AG09309 (cell line): ENCODE data around the gene MCCC1.

Experiments used
- DNase-seq: peaks from one replicate; pipeline ENCODE4 v3.0.0-alpha.2; 2010; ENCODE audit warnings: low read depth
- H3K4me3 ChIP-seq: 2 replicates; pipeline ENCODE4 v1.5.1; 2011; ENCODE audit warnings: mild to moderate bottlenecking, low read depth, low read length, moderate library complexity; ENCODE audit not compliant: control insufficient read depth
- CTCF ChIP-seq: IDR thresholded peaks from 2 replicates; pipeline ENCODE4 v1.5.1; 2011; ENCODE audit warnings: mild to moderate bottlenecking, low read depth, low read length, inconsistent platforms; ENCODE audit not compliant: insufficient read depth, control insufficient read depth; ENCODE audit errors: missing control alignments

The MCCC1 gene

DNA sequence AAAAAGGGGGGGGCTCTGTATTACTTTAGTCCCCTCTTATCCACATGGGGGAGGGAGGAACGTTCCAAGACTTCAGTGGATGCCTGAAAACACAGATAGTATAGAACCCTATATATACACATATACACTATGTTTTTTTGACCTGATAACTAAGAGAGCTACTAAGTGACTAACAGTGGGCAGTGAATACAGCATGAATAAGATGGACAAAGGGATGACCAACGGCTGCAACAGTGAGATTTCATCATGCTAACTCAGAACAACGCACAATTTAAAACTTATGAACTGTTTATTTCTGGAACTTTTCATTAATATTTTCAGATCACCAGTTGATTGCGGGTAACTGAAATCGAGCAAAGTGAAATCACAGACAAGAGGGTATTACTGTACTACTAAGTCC is 126.2 kb downstream of the MCCC1 start:
- TF ChIP-seq CTCF: no peak
- no peak overlapping the region for H3K4me3 ChIP-seq
- DNase-seq: no peak

DNA sequence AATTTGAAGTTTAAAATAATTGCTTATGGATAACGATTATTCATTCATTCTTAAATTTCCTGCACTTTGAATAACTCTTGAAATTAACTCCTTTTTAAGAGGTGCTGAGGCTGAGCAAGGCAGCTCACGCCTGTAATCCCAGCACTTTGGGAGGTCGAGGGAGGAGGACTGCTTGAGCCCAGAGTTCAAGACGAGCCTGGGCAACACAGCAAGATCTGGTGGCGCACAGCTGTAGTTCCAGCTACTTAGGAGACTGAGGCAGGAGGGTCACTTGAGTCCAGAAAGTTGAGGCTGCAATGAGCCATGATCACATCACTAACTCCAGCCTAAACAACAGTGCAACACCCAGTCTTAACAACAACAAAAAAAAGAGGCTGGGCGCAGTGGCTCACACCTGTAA is 126.9 kb downstream of the MCCC1 start:
- no peak for TF ChIP-seq CTCF
- DNase-seq: no peak
- H3K4me3 ChIP-seq: no peak overlapping the region

- no peak for TF ChIP-seq CTCF
- no peak overlapping the region for H3K4me3 ChIP-seq
- no peak for DNase-seq
These were observed 127.7 kb downstream of the MCCC1 start for GRCh38 chr3:182971637-182972036.

DNA sequence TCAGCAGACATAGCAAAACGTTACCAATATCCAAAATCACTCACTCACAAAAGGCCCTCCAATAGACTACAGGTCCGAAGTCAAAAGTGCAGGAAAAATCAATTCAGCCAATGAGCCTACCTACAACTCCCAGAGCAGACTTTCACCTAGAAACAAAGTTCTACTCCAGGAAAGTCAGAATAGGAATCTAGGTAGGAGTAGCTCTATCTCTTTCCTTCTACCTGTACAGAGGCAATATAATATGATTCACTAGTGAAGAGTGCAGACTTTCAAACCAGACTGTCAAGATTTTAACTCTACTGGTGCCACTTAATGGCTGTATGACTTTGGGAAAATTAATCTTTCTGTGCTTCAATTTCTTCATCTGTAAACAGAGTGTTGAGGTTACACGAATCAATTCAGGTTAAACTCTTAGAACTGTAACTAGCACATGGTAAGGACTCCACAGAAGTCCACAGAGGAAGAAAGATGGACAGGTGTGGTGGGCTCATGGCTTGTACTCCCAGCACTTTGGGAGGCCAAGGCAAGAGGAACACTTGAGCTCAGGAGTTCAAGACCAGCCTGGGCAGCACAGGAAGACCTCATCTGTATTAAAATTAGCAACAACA is 128.4 kb downstream of the MCCC1 start:
- DNase-seq: no peak
- no peak overlapping the region for H3K4me3 ChIP-seq
- no peak for TF ChIP-seq CTCF

GRCh38 chr3:182969853-182970252 is 129.4 kb downstream of the MCCC1 start:
- H3K4me3 ChIP-seq: no peak overlapping the region
- TF ChIP-seq CTCF: no peak
- DNase-seq: no peak

DNA sequence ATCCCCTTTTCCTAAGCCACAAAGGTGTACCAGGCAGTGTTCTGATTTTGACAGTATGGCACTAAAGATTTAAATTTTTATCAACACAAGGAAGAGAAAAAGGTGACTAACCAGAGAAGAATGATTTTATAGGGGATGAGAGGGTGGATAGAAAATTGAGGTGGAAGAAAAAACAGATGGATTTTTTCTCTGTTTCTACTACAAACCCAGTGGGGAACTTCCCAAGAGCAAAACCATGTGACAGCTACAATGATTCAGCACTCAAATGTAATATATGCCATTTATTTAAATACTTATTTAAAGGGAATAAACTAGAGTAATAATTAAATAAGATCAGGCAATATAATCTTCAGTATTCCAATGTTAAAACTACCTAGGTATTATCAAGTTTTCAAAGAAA is 130.0 kb downstream of the MCCC1 start:
- H3K4me3 ChIP-seq: no peak overlapping the region
- DNase-seq: peak; percentile 49
- no peak for TF ChIP-seq CTCF
